SK-N-SH treated with all-trans-retinoic acid at 6 μM for 48 hours (cell line): ENCODE data around the gene LRRC51.

Source experiments
- ARNTL ChIP-seq: fragments of 450-650 bp; formaldehyde crosslinking; IDR thresholded peaks from 2 replicates; pipeline ENCODE4 v1.5.0; 2020; ENCODE audit warnings: low read depth, mild to moderate bottlenecking, moderate library complexity, borderline replicate concordance
- ESRRG ChIP-seq: fragments of 250-450 bp; sonication (Bioruptor Pico); IDR thresholded peaks from 2 replicates; pipeline ENCODE4 v1.6.1; 2021; ENCODE audit warnings: mild to moderate bottlenecking
- SNAI2 ChIP-seq: fragments of 250-450 bp; sonication (Bioruptor Pico); IDR thresholded peaks from 2 replicates; pipeline ENCODE4 v1.5.0; 2020; ENCODE audit warnings: mild to moderate bottlenecking, moderate library complexity
- TCF4 ChIP-seq: fragments of 250-450 bp; sonication (Bioruptor Pico); IDR thresholded peaks from 2 replicates; pipeline ENCODE4 v1.8.0; 2021; ENCODE audit warnings: mild to moderate bottlenecking, moderate library complexity, borderline replicate concordance
- TOX ChIP-seq: fragments of 250-450 bp; sonication (Bioruptor Pico); IDR thresholded peaks from 2 replicates; pipeline ENCODE4 v1.8.0; 2021; ENCODE audit warnings: mild to moderate bottlenecking, moderate library complexity, borderline replicate concordance
- ZFP3 ChIP-seq: fragments of 250-450 bp; sonication (Bioruptor Pico); IDR thresholded peaks from 2 replicates; pipeline ENCODE4 v1.5.0; 2020; ENCODE audit warnings: mild to moderate bottlenecking, moderate library complexity
- TF ChIP-seq, protein P1 (sequence below): fragments of 250-450 bp; sonication (Bioruptor Pico); IDR thresholded peaks from 2 replicates; pipeline ENCODE4 v1.8.0; 2021; ENCODE audit warnings: low read depth, mild to moderate bottlenecking, moderate library complexity, borderline replicate concordance

DNA sequence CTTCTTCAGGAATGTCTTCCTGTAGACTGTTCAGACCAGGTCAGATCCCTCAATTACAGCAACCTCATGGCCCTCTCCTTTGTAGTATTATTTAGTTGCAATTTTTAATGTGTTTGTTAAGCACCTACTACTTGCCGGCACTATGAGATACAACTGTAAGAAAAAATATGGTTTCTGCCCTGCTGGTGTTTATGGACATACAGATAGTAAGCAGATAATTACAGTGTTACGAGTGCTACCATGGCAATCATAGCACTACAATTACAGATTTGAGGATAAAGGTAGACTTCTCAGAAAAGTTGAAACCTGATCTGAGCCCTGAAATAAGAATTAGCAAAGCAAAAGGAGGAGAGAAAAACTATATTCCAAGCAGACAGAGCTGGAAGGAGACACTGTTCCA is 2.8 kb downstream of the LRRC51 start:
- TF ChIP-seq ESRRG (no peak), SNAI2 (CRISPR knock-in tag) (no peak), TOX (CRISPR knock-in tag) (no peak), TCF4 (CRISPR knock-in tag) (no peak), ARNTL (CRISPR knock-in tag) (no peak), ZFP3 (CRISPR knock-in tag) (no peak)
- TF ChIP-seq, protein P1, sequence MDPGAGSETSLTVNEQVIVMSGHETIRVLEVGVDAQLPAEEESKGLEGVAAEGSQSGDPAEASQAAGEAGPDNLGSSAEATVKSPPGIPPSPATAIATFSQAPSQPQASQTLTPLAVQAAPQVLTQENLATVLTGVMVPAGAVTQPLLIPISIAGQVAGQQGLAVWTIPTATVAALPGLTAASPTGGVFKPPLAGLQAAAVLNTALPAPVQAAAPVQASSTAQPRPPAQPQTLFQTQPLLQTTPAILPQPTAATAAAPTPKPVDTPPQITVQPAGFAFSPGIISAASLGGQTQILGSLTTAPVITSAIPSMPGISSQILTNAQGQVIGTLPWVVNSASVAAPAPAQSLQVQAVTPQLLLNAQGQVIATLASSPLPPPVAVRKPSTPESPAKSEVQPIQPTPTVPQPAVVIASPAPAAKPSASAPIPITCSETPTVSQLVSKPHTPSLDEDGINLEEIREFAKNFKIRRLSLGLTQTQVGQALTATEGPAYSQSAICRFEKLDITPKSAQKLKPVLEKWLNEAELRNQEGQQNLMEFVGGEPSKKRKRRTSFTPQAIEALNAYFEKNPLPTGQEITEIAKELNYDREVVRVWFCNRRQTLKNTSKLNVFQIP (CRISPR knock-in tag): no peak
